Ishikawa (cell line): Measurements from ENCODE around the gene TRAF4.

Source experiments
- CEBPB ChIP-seq: IDR thresholded peaks from 2 replicates; pipeline ENCODE4 v1.6.1; 2012
- CREB1 ChIP-seq: IDR thresholded peaks from 2 replicates; pipeline ENCODE4 v1.6.1; 2012; ENCODE audit warnings: low read depth
- EGR1 ChIP-seq: IDR thresholded peaks from 2 replicates; pipeline ENCODE4 v1.6.1; 2012
- EP300 ChIP-seq: IDR thresholded peaks from 2 replicates; pipeline ENCODE4 v1.6.1; 2012; ENCODE audit warnings: borderline replicate concordance
- FOXM1 ChIP-seq: IDR thresholded peaks from 2 replicates; pipeline ENCODE4 v1.6.1; 2012; ENCODE audit warnings: low read depth, borderline replicate concordance
- NFIC ChIP-seq: IDR thresholded peaks from 2 replicates; pipeline ENCODE4 v1.6.1; 2012
- RAD21 ChIP-seq: IDR thresholded peaks from 2 replicates; pipeline ENCODE4 v1.6.1; 2012; ENCODE audit warnings: low read depth
- TAF1 ChIP-seq: IDR thresholded peaks from 2 replicates; pipeline ENCODE4 v1.6.1; 2012; ENCODE audit warnings: low read depth, mild to moderate bottlenecking
- TCF12 ChIP-seq: IDR thresholded peaks from 2 replicates; pipeline ENCODE4 v1.6.1; 2012; ENCODE audit warnings: low read depth
- TEAD4 ChIP-seq: IDR thresholded peaks from 2 replicates; pipeline ENCODE4 v1.6.1; 2012
- YY1 ChIP-seq: IDR thresholded peaks from 2 replicates; pipeline ENCODE4 v1.6.1; 2012; ENCODE audit warnings: low read depth
- ZBTB7A ChIP-seq: IDR thresholded peaks from 2 replicates; pipeline ENCODE4 v1.6.1; 2012; ENCODE audit warnings: low read depth
- TF ChIP-seq, protein P1 (sequence below): IDR thresholded peaks from 2 replicates; pipeline ENCODE4 v1.6.1; 2012
- TF ChIP-seq, protein P2 (sequence below): IDR thresholded peaks from 2 replicates; pipeline ENCODE4 v1.6.1; 2012
- TF ChIP-seq, protein P3 (sequence below): IDR thresholded peaks from 2 replicates; pipeline ENCODE4 v1.6.1; 2012; ENCODE audit warnings: low read depth, mild to moderate bottlenecking

Gene TRAF4

DNA sequence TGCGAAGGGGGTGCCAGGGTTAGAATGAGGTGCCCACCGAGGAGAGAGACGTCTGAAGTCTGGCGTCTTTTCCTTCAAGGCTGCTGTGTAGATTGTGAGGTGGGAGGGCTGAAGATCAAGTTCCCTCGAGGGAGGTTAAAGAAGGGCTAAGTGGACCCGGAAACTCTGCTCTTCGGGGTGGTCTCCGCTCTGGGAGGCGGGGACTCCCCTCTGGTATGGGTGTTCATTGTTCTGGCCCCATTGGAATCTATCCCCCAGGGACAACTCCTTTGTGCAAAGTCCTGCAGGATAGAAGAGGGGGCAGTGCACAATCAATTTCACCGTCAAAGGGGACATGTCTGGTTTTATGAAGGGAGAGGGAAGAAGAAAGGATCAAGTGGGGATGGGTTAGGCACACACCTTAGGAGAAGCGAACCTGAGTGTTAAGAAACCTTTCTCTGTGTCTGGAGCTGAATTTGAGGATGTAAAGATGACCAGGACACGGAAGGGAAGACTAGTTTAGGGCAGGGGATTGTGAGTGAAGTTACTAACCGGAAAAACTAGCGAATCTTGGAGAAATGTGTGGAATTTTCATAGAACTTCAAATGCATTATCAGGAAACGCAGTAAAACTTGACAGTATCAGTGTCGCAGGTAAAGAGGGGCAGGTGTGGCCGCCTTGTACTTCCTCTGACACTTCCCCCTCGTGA is 25.3 kb upstream of the TRAF4 start:
- TF ChIP-seq NFIC (no peak), EP300 (no peak), YY1 (no peak), CEBPB (no peak), EGR1 (no peak), FOXM1 (no peak), RAD21 (no peak), ZBTB7A (no peak), TCF12 (no peak), TEAD4 (no peak; the same call in 1 of the 2 replicates), TAF1 (no peak), CREB1 (no peak)
- TF ChIP-seq, protein P1, sequence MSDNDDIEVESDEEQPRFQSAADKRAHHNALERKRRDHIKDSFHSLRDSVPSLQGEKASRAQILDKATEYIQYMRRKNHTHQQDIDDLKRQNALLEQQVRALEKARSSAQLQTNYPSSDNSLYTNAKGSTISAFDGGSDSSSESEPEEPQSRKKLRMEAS, result no peak
- TF ChIP-seq, protein P2, sequence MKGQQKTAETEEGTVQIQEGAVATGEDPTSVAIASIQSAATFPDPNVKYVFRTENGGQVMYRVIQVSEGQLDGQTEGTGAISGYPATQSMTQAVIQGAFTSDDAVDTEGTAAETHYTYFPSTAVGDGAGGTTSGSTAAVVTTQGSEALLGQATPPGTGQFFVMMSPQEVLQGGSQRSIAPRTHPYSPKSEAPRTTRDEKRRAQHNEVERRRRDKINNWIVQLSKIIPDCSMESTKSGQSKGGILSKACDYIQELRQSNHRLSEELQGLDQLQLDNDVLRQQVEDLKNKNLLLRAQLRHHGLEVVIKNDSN, result no peak
- TF ChIP-seq, protein P3, sequence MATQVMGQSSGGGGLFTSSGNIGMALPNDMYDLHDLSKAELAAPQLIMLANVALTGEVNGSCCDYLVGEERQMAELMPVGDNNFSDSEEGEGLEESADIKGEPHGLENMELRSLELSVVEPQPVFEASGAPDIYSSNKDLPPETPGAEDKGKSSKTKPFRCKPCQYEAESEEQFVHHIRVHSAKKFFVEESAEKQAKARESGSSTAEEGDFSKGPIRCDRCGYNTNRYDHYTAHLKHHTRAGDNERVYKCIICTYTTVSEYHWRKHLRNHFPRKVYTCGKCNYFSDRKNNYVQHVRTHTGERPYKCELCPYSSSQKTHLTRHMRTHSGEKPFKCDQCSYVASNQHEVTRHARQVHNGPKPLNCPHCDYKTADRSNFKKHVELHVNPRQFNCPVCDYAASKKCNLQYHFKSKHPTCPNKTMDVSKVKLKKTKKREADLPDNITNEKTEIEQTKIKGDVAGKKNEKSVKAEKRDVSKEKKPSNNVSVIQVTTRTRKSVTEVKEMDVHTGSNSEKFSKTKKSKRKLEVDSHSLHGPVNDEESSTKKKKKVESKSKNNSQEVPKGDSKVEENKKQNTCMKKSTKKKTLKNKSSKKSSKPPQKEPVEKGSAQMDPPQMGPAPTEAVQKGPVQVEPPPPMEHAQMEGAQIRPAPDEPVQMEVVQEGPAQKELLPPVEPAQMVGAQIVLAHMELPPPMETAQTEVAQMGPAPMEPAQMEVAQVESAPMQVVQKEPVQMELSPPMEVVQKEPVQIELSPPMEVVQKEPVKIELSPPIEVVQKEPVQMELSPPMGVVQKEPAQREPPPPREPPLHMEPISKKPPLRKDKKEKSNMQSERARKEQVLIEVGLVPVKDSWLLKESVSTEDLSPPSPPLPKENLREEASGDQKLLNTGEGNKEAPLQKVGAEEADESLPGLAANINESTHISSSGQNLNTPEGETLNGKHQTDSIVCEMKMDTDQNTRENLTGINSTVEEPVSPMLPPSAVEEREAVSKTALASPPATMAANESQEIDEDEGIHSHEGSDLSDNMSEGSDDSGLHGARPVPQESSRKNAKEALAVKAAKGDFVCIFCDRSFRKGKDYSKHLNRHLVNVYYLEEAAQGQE, result no peak

DNA sequence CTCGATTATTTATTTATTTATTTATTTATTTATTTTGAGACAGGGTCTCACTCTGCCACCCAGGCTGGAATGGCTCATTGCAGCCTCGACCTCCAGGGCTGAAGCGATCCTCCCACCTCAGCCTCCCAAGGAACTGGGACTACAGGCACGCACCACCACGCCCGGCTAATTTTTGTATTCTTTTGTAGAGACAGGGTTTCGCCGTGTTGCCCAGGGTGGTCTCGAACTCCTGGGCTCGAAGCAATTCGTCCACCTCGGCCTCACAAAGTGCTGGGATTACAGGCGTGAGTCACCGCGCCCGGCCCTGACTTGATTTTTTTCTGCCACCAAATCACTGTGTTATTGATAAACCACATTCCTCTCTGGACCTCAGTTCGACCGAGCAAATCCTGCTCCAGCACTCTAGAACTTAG is 24.8 kb upstream of the TRAF4 start:
- no peak for TF ChIP-seq TCF12

DNA sequence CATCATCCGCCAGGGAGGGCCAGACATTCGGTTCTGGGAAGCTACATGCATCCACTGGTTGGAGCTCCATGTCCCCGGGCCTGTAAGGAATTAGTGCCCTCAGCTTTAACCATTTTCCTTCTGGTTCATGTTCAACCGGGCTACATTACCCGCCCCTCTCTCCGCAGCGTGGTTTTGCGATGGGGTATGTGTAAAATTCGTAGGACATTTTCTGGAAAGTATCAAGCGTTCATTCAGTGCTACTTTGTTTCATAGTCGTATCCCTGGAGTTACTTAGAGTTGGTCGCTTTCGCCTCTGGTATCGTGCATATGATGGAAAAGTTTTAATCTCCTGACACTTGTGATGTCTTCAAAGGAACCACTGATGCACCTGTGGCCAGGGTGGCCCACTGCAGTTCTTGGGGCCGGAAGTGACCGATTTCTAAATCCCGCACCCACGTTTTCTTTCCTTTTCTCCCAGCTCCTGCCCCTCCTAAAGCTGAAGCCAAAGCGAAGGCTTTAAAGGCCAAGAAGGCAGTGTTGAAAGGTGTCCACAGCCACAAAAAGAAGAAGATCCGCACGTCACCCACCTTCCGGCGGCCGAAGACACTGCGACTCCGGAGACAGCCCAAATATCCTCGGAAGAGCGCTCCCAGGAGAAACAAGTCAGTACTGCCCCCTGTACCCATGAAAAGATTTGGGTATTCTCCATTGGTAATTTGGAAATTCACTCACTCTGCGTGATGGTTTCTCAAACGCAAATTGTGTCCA is 23.4 kb upstream of the TRAF4 start:
- TF ChIP-seq EP300 (no peak), CREB1 (no peak), RAD21 (no peak), NFIC (no peak), TEAD4 (no peak), CEBPB (no peak), EGR1 (no peak), ZBTB7A (no peak), YY1 (no peak), TAF1 (no peak; the same call in 1 of the 2 replicates), TCF12 (no peak), FOXM1 (no peak)
- TF ChIP-seq, protein P1, result no peak
- TF ChIP-seq, protein P2, result no peak
- TF ChIP-seq, protein P3, result no peak

DNA sequence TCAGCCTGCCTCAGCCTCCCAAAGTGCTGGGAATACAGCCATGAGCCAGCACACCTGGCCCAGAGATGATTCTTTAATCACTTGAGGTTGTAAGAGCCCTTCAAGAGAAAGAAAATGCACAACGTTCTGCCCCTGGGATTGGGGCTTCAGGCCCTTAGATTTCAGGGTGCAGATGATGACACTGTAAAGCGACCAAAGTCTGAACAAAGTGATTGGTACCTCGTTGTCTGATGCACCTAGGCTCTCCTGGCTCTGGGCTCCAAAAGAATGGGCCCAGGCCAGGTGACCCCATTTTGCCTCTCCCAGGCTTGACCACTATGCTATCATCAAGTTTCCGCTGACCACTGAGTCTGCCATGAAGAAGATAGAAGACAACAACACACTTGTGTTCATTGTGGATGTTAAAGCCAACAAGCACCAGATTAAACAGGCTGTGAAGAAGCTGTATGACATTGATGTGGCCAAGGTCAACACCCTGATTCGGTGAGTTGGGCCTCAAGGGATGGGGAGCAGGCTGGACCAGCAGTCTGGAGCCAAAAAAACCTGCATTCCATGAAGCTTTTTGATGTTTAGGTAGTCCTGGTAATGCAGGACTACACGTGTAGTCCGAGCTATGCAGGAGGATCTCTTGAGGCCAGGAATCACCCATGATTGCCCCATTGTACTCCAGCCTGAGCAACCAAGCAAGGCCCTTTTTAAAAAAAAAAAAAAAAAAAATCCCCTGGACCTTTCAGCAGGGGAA is 21.2 kb upstream of the TRAF4 start:
- TF ChIP-seq YY1, result no peak
- no peak for TF ChIP-seq ZBTB7A
- TF ChIP-seq, protein P3, result no peak
- TF ChIP-seq TAF1, result no peak
- TF ChIP-seq TEAD4, result no peak
- TF ChIP-seq, protein P1, result no peak
- TF ChIP-seq CEBPB, result no peak
- no peak for TF ChIP-seq TCF12
- TF ChIP-seq EP300, result no peak
- TF ChIP-seq FOXM1, result no peak
- no peak for TF ChIP-seq CREB1
- no peak for TF ChIP-seq RAD21
- no peak for TF ChIP-seq NFIC
- TF ChIP-seq, protein P2, result no peak
- TF ChIP-seq EGR1, result no peak
